ENCODE results near the gene TBC1D10A. TPM values are rescaled to one million over a fixed set of nuclear protein-coding genes. Genes with fewer than 3 reads are reported as not detected.
A peak's percentile ranks its signal among the peaks of the same experiment; 100 is the strongest.

TBC1D10A gene, protein sequence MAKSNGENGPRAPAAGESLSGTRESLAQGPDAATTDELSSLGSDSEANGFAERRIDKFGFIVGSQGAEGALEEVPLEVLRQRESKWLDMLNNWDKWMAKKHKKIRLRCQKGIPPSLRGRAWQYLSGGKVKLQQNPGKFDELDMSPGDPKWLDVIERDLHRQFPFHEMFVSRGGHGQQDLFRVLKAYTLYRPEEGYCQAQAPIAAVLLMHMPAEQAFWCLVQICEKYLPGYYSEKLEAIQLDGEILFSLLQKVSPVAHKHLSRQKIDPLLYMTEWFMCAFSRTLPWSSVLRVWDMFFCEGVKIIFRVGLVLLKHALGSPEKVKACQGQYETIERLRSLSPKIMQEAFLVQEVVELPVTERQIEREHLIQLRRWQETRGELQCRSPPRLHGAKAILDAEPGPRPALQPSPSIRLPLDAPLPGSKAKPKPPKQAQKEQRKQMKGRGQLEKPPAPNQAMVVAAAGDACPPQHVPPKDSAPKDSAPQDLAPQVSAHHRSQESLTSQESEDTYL
- polyA plus RNA-seq (2013, experiment 1 of 2) = 15.8 TPM
- polyA plus RNA-seq (2013, experiment 2 of 2) = 13.3 TPM

DNA sequence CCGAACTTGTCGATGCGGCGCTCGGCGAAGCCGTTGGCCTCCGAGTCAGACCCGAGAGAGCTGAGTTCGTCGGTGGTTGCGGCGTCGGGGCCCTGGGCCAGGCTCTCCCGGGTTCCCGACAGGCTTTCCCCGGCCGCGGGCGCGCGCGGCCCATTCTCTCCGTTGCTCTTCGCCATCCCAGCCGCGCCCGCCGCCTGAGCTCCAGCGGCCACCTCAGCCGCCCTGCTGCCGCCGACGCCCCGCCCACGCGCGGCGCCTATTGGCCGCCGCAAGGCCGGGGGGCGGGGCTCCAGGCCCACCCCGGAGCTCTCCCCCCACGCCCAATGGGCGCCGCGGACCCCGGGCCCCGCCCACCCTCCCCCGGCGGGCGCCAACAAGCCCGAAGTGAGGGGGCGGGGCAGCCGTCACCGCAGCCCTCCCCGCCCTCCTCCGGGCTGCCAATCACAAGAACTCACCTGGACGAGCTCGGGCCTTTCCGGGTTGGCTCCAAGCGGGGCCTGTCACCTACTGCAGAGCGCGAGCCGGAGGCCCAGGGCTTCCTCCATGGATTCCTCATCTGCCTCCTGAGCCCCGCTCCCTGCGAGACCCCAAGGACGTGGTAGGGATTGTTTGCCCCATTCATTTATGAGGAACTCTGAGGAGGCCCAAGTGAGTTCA lies at the start of gene TBC1D10A:
Gene TBC1D10A (minus strand): TSS at position 236 of the 657 bp plus-strand sequence. CDS start 60 bp downstream, at position 176.
- peak within 1 kb of the TSS; percentile 43 for H3K27ac ChIP-seq (ENCODE audit: low read depth, low read length, severe bottlenecking)
- 0 to 1% methylated on average over 38 to 48 of the region's 69 CpGs for WGBS, 2 experiments (ENCODE audit: insufficient coverage in 2 of 2)

DNA sequence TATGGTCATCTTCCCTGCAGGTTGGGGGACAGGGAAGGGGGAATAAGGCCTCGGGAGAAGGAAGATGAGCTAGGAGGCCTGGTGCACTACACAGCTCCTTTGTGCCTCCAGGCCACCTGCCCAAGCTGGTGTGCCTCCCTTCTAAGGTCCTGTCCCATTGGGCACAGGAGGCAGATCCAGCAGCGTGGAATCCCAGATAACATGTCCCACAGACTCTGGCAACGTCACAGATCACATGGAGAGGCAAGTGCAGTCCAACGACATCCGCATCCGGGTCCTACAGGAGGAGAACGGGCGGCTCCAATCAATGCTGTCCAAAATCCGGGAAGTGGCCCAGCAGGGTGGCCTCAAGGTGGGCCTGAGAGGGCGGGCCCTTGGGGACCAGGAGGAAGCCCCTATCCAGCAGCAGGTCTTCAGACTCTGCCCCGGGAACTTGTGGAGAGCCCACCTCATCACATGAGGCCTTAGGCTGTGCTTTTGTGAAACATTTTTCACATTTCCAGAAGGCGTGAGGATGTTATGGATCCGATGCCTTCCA lies 48.6 kb upstream of the TBC1D10A start:
- no peaks in the 10 kb centered on the region for H3K9me3 ChIP-seq (ENCODE audit: control insufficient read depth, low read length)
- H3K36me3 ChIP-seq (ENCODE audit: control insufficient read depth, insufficient read depth, low read length) = peaks cover 23% of the 10 kb centered on the region
- H3K4me1 ChIP-seq (ENCODE audit: control insufficient read depth, insufficient read depth, low read length, poor library complexity, severe bottlenecking) = peaks cover 2% of the 10 kb centered on the region
- H3K27ac ChIP-seq (ENCODE audit: low read depth, low read length, severe bottlenecking) = no peak overlapping the region
- no peak overlapping the region for H3K4me3 ChIP-seq (ENCODE audit: extremely low read depth, insufficient read depth, low read length, poor library complexity, severe bottlenecking)
- WGBS, 2 experiments (ENCODE audit: insufficient coverage in 2 of 2) = 94% methylated on average over 12 of the region's 13 CpGs

More for the DNA sequence above, at the start of gene TBC1D10A:
- Histone ChIP-seq H3K4me3 (ENCODE audit: extremely low read depth, insufficient read depth, low read length, poor library complexity, severe bottlenecking) (peak within 1 kb of the TSS; percentile 72), H3K36me3 (ENCODE audit: control insufficient read depth, insufficient read depth, low read length) (peaks cover 24% of the 10 kb centered on the region), H3K4me1 (ENCODE audit: control insufficient read depth, insufficient read depth, low read length, poor library complexity, severe bottlenecking) (peaks cover 28% of the 10 kb centered on the region), H3K9me3 (ENCODE audit: control insufficient read depth, low read length) (no peaks in the 10 kb centered on the region)

DNA sequence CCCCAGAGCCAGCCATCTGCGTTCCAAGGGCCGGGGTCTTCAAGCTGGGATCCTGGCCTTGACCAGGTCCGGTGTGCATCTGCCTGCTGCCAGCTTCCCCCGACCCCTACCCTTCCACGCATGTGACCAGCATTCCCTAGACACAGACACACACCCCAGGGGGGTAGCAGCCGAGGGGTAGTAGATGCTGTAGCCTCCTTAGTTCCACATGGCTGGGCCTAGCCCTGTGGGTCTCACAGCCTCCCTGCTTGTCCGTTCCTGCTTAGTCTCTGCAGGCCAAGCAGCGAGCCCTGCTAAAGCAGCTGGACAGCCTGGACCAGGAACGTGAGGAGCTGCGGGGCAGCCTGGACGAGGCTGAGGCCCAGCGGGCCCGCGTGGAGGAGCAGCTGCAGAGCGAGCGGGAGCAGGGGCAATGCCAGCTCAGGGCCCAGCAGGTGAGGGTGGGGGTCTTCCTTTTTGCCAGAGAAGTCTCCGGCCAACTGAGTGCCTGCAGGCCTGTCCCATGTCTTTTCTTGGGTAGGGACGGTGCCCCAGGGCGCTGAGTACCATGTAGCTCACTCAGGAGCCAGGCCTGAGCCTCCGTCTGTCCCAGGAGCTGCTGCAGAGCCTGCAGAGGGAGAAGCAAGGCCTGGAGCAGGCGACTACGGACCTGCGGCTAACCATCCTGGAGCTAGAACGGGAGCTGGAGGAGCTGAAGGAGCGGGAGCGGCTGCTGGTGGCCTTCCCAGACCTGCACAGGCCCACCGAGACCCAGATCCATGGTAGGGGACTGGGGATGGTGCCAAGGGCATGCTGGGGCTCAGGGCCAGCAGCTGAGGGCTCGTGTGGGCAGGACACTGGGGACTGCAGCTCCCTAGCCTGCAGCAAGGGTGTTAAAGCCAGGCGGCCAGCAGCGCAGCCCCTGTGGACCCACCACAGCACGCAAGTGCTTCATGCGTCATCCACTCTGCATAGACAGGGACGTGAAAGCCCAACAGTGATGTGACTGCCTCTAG lies 46.9 kb upstream of the TBC1D10A start:
- no peaks in the 10 kb centered on the region for H3K9me3 ChIP-seq (ENCODE audit: control insufficient read depth, low read length)
- 90% methylated on average over 21 to 28 of the region's 33 CpGs for WGBS, 2 experiments (ENCODE audit: insufficient coverage in 2 of 2)
- H3K27ac ChIP-seq (ENCODE audit: low read depth, low read length, severe bottlenecking) = no peak overlapping the region
- H3K4me1 ChIP-seq (ENCODE audit: control insufficient read depth, insufficient read depth, low read length, poor library complexity, severe bottlenecking) = peaks cover 2% of the 10 kb centered on the region
- H3K36me3 ChIP-seq (ENCODE audit: control insufficient read depth, insufficient read depth, low read length) = peaks cover 17% of the 10 kb centered on the region
- H3K4me3 ChIP-seq (ENCODE audit: extremely low read depth, insufficient read depth, low read length, poor library complexity, severe bottlenecking) = no peak overlapping the region

DNA sequence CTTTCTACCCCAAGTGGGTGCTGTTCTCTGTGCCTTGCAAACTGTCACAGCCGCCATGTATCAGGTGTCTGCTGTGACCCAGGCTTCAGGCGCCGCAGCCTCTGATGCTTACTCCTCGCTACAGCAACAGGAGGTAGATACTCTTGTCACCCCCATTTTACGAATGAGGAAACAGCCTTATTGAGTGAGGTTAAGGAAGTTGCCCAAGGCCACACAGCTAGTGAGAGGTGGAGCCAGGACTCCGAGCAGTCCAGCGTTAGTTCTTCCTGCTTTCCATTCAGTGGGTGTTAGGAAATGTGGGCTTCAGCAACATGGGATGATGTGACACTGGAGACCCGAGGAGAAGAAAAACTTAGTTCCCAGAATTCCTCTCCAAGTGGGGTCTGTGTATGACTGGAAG lies 46.2 kb upstream of the TBC1D10A start:
- WGBS, 2 experiments (ENCODE audit: insufficient coverage in 2 of 2) = 82 to 86% methylated on average over 3 to 7 of the region's 8 CpGs

DNA sequence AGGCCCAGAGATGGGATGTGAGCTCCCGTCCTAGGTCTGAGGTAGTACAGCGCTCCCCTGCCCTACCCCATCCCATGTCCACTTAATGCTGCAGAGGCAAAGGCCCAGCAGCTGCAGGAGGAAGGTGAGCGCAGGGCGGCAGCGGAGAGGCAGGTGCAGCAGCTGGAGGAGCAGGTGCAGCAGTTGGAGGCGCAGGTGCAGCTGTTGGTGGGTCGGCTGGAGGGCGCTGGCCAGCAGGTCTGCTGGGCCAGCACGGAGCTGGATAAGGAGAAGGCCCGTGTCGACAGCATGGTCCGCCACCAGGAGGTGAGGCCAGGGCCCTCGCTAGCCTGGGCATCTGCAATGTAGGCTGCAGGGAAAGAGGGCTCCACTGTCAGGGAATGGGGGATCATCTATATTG lies 45.2 kb upstream of the TBC1D10A start:
- Histone ChIP-seq H3K36me3 (ENCODE audit: control insufficient read depth, insufficient read depth, low read length) (peaks cover 9% of the 10 kb centered on the region), H3K4me3 (ENCODE audit: extremely low read depth, insufficient read depth, low read length, poor library complexity, severe bottlenecking) (no peak overlapping the region), H3K4me1 (ENCODE audit: control insufficient read depth, insufficient read depth, low read length, poor library complexity, severe bottlenecking) (peaks cover 2% of the 10 kb centered on the region), H3K9me3 (ENCODE audit: control insufficient read depth, low read length) (no peaks in the 10 kb centered on the region), H3K27ac (ENCODE audit: low read depth, low read length, severe bottlenecking) (no peak overlapping the region)
- 92 to 94% methylated on average over 11 to 13 of the region's 13 CpGs for WGBS, 2 experiments (ENCODE audit: insufficient coverage in 2 of 2)

More for the DNA sequence above, 46.2 kb upstream of the TBC1D10A start:
- Histone ChIP-seq H3K4me1 (ENCODE audit: control insufficient read depth, insufficient read depth, low read length, poor library complexity, severe bottlenecking) (peaks cover 2% of the 10 kb centered on the region), H3K4me3 (ENCODE audit: extremely low read depth, insufficient read depth, low read length, poor library complexity, severe bottlenecking) (no peak overlapping the region), H3K36me3 (ENCODE audit: control insufficient read depth, insufficient read depth, low read length) (peaks cover 14% of the 10 kb centered on the region), H3K9me3 (ENCODE audit: control insufficient read depth, low read length) (no peaks in the 10 kb centered on the region), H3K27ac (ENCODE audit: low read depth, low read length, severe bottlenecking) (no peak overlapping the region)

DNA sequence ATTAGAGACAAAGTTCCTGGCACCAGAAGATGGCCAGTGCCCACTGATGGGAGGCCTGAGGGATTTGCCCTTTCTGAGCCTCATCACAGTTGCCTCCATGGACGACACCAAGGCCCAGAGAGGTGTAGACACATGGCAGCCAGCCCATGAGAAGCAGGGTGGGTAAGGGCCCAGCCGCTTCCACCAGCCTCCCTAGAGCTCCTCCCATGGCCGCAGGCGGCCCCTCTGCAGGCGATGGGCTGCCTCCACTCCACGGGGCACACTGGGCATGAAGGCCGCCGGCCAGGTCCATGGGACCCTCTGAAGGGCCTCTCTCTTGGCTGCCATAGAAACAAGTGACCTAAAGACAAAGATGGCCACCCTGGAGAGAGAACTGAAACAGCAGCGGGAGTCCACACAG lies 44.6 kb upstream of the TBC1D10A start:
- Histone ChIP-seq H3K4me1 (ENCODE audit: control insufficient read depth, insufficient read depth, low read length, poor library complexity, severe bottlenecking) (peaks cover 2% of the 10 kb centered on the region), H3K27ac (ENCODE audit: low read depth, low read length, severe bottlenecking) (no peak overlapping the region), H3K9me3 (ENCODE audit: control insufficient read depth, low read length) (no peaks in the 10 kb centered on the region), H3K36me3 (ENCODE audit: control insufficient read depth, insufficient read depth, low read length) (peaks cover 10% of the 10 kb centered on the region), H3K4me3 (ENCODE audit: extremely low read depth, insufficient read depth, low read length, poor library complexity, severe bottlenecking) (no peak overlapping the region)
- 93 to 95% methylated on average over 9 of the region's 9 CpGs for WGBS, 2 experiments (ENCODE audit: insufficient coverage in 2 of 2)

DNA sequence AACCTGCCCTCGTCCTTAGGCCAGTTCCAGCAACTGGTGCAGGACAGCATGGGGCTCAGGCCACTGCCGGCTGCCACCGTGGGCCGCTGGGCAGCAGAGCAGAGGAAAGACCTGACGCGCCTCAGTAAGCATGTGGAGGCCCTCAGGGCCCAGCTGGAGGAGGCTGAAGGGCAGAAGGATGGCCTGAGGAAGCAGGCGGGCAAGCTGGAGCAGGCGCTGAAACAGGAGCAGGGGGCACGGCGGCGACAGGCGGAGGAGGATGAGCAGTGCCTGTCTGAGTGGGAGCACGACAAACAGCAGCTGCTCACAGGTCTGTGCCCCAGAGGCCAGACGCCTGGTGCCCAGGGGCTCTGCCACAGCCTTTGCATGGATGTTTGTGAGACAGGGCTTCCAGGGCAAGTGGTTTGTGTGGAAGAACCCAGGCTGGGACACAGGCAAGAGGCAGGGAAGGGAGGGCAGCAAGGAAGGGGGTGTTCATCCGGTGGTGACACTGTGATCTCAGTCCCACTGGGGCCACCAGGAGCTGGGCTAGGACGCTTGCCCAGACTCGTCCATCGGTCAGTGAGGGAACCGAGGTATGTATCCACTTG lies 44.0 kb upstream of the TBC1D10A start:
- peaks cover 2% of the 10 kb centered on the region for H3K4me1 ChIP-seq (ENCODE audit: control insufficient read depth, insufficient read depth, low read length, poor library complexity, severe bottlenecking)
- no peak overlapping the region for H3K4me3 ChIP-seq (ENCODE audit: extremely low read depth, insufficient read depth, low read length, poor library complexity, severe bottlenecking)
- no peaks in the 10 kb centered on the region for H3K9me3 ChIP-seq (ENCODE audit: control insufficient read depth, low read length)
- WGBS, 2 experiments (ENCODE audit: insufficient coverage in 2 of 2) = 91% methylated on average over 19 of the region's 19 CpGs
- peaks cover 11% of the 10 kb centered on the region for H3K36me3 ChIP-seq (ENCODE audit: control insufficient read depth, insufficient read depth, low read length)
- no peak overlapping the region for H3K27ac ChIP-seq (ENCODE audit: low read depth, low read length, severe bottlenecking)

DNA sequence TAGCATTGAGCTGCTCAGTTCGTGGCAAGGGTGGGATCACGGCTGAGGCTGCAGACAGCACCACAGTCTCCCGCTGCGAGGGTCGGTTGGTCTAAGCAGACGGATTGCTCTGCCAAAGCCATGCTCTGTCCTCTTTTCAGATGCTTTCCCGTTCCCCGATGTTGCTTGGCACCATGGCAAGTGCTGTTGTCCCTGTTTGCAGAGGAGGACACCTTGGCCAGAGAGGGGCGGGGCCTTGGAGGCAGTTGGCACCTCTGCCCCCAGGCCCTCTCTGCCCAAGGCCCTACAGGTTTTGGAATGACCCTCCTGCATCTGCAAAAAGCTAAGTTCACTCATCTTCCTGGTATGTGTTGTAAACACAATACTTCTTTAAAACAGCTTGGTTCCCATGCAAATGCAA lies 41.7 kb upstream of the TBC1D10A start:
- Histone ChIP-seq H3K9me3 (ENCODE audit: control insufficient read depth, low read length) (no peaks in the 10 kb centered on the region), H3K4me1 (ENCODE audit: control insufficient read depth, insufficient read depth, low read length, poor library complexity, severe bottlenecking) (no peaks in the 10 kb centered on the region), H3K36me3 (ENCODE audit: control insufficient read depth, insufficient read depth, low read length) (peaks cover 7% of the 10 kb centered on the region), H3K27ac (ENCODE audit: low read depth, low read length, severe bottlenecking) (no peak overlapping the region), H3K4me3 (ENCODE audit: extremely low read depth, insufficient read depth, low read length, poor library complexity, severe bottlenecking) (no peak overlapping the region)
- 93 to 97% methylated on average over 8 to 9 of the region's 9 CpGs for WGBS, 2 experiments (ENCODE audit: insufficient coverage in 2 of 2)

DNA sequence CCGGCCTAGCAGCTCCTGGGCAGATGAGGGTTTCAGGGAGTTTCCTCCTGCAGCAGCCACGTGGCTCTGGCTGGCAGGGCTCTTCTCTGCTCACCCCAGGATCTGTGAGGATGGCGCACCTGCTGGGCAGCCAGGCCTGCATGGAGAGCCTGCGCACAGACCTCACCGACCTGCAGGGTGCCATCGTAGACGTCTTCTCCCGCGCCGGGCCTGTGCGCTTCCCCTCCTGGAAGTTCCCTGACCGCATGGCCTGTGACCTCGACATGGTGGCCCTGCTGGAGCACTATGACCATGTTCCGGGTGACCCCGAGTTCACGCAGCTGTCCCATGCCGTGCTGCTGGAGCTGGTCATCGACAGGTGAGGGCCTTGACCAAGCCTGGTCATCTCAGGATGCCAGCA lies 39.1 kb upstream of the TBC1D10A start:
- H3K9me3 ChIP-seq (ENCODE audit: control insufficient read depth, low read length) = no peaks in the 10 kb centered on the region
- WGBS, 2 experiments (ENCODE audit: insufficient coverage in 2 of 2) = 96% methylated on average over 18 of the region's 18 CpGs
- no peak overlapping the region for H3K4me3 ChIP-seq (ENCODE audit: extremely low read depth, insufficient read depth, low read length, poor library complexity, severe bottlenecking)
- no peaks in the 10 kb centered on the region for H3K4me1 ChIP-seq (ENCODE audit: control insufficient read depth, insufficient read depth, low read length, poor library complexity, severe bottlenecking)
- H3K27ac ChIP-seq (ENCODE audit: low read depth, low read length, severe bottlenecking) = no peak overlapping the region
- peaks cover 7% of the 10 kb centered on the region for H3K36me3 ChIP-seq (ENCODE audit: control insufficient read depth, insufficient read depth, low read length)

Data from mesodermal cell (in vitro differentiated cells).